ENCODE results near the gene ZBED6. TPM values are rescaled to one million over a fixed set of nuclear protein-coding genes. Genes with fewer than 3 reads are reported as not detected.

Gene ZBED6
- total RNA-seq, result 47.7 and 56.8 TPM in 2 replicates

GRCh38 chr1:203795441-203796235 lies at the start of gene ZBED6, which contains the start of gene ZC3H11A:
TSS of gene ZBED6 (plus strand) at chr1:203795623. CDS start at chr1:203797523, 1,900 bp downstream.
TSS of gene ZC3H11A (plus strand) at chr1:203795623. CDS start at chr1:203817071, 21,448 bp downstream.

GRCh38 chr1:203765029-203765837 lies 30.2 kb upstream of the ZBED6 start, which contains the start of gene LAX1:
TSS of gene LAX1 (plus strand) at chr1:203765183. CDS start at chr1:203765566, 383 bp downstream.

Small RNA genes within 50 kb of the gene (small RNA-seq; reads per million reads assigned to genes)
- 4.0 reads per million, percentile 75 among the genes with 10 or more reads in this experiment for gene ZC3H11A

Other genes with a start within 250 kb of the ZBED6 start
- gene ATP2B4, start 168.8 kb upstream of the ZBED6 start, total RNA-seq, result 157 and 160 TPM in 2 replicates
- 0.13 and 0.14 TPM in 2 replicates for gene LAX1, start 30.4 kb upstream of the ZBED6 start, total RNA-seq
- 151 and 161 TPM in 2 replicates for gene ZC3H11A, start within 50 bp of the ZBED6 start, total RNA-seq
- gene SNRPE, start 66.0 kb downstream of the ZBED6 start, total RNA-seq, result 112 and 120 TPM in 2 replicates